ENCODE data around the gene CACNA2D3.

DNA sequence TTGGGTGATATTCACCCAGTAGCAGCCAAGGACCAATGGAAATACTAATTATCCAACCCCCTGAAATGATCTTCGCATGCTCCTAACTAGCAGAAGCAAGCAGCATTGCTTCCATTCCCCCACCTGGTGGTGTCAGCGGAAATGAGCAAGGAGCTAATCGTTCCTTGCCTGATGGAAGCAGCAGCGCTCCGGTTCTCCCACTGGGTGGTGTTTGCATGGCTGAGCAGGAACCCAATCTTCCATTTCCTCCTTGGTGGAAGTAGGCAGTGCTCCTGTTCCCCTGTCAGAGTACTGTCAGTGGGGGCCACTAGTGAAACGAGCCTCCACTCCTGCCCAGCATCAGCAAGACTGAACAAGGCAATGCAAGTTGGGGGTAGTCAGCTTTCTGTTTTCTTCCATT lies 311.5 kb downstream of the CACNA2D3 start:
- no peak for TF ChIP-seq SPI1 (IDR thresholded peaks at IDR 0.05; ENCODE audit: low read depth, low read length)
- TF ChIP-seq POLR2A (IDR thresholded peaks at IDR 0.05; ENCODE audit: low read depth, low read length), result no peak
- no peak for TF ChIP-seq TAF1 (IDR thresholded peaks at IDR 0.05; ENCODE audit: low read depth, low read length)
- no peak for TF ChIP-seq POLR2AphosphoS5 (IDR thresholded peaks at IDR 0.05; ENCODE audit: low read depth, low read length)
- no peak for TF ChIP-seq PAX5 (IDR thresholded peaks at IDR 0.05; ENCODE audit: insufficient read depth, low read length, severe bottlenecking)

Measured in GM12891 (cell line).